ENCODE data around the gene CMIP.

The CMIP gene

GRCh38 chr16:81624403-81624759 lies 179.8 kb downstream of the CMIP start:
- no peak for DNase-seq (ENCODE audit: low spot score)

- no peak for DNase-seq (ENCODE audit: low spot score)
These were observed 180.3 kb downstream of the CMIP start for GRCh38 chr16:81624760-81625543.

- DNase-seq (ENCODE audit: low spot score): no peak
These were observed 181.0 kb downstream of the CMIP start for GRCh38 chr16:81625544-81626153.

- peak; percentile 73 for DNase-seq (ENCODE audit: low spot score)
These were observed 181.6 kb downstream of the CMIP start for GRCh38 chr16:81626181-81626674.

- DNase-seq (ENCODE audit: low spot score): peak; percentile 28
These were observed 182.4 kb downstream of the CMIP start for GRCh38 chr16:81627024-81627423.

GRCh38 chr16:81627729-81628244 lies 183.2 kb downstream of the CMIP start:
- no peak for DNase-seq (ENCODE audit: low spot score)

- no peak for DNase-seq (ENCODE audit: low spot score)
These were observed 184.6 kb downstream of the CMIP start for GRCh38 chr16:81629034-81629802.

DNA sequence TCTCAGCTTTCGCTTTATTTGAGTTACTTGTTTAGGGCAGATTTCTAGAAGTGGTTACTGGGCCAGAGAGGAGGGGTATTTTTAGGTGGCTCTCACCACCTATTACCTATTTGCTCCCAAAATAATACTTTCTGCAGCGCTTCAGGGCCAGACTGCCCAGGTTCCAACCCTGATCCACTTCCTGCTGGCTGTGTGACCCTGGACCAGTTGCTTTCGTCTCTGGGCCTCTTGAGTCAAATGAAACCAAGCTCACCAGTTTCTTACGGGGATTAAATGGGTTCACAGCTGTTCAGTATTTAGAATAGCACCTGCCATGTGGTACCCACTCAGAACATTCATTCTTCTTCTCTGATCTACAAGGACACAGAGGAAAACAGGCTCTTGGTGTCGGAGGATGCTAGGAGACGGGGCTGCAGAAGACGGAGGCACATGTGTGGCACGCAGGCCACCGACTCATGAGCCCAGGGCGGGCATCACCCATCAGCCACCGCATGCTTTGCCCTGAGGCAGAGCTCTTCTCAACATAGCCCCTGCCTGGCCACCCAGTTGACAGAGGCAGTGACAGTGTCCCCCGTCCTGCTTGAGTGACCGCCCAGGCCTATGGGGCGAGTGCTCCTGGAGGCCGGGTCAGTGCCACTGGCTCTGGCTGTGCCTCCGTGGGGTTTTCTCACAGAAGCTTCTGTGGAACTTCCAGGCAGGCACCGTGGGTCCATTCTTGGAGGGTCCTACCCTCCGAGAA lies 185.5 kb downstream of the CMIP start:
- no peak for DNase-seq (ENCODE audit: low spot score)

DNA sequence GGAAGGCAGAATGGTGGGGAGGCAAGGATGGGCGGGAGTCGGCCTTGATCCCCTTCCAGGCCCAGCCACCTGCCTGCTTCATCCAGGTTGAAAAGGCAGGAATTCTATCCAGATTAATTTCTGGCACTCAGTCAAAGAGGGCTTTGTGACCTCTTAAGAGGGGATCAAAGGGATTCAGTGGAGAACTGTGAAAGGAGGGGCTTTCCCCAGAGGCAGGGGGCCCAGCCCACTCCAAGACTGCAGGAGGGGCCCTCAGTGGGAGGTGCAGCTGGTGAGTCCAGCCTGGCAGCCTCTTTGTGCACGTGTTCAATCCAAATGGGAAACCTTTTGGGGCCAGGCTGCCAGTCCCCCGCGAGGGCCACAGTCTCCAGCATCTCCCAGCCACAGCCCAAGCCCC lies 186.0 kb downstream of the CMIP start:
- no peak for DNase-seq (ENCODE audit: low spot score)

- DNase-seq (ENCODE audit: low spot score): peak; percentile 59
These were observed 188.0 kb downstream of the CMIP start for GRCh38 chr16:81632392-81633146.

DNA sequence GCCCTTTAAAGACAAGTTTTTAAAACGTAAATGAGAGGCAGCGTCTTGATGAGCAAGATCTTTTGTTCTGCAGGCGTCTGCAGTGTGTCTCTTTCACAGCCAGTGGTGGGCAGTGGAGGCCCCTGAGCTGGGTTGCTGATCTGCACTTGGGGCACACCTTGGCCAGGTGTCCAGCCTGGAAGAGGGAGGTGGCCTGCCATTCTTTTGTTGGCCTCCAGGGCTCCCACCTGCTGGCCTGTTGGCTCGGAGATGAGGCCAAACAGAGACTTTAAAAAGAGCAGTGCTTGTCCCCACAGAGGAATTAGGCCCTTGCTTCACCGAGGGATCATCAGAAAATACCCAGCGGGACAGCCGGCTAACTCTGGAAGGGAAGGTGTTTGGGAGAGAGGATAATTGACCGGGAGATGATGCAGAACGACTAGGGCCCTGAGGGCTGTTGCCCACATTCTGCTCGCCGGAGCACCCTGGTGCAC lies 188.6 kb downstream of the CMIP start:
- no peak for DNase-seq (ENCODE audit: low spot score)

- no peak for DNase-seq (ENCODE audit: low spot score)
These were observed 189.2 kb downstream of the CMIP start for GRCh38 chr16:81633680-81634379.

DNA sequence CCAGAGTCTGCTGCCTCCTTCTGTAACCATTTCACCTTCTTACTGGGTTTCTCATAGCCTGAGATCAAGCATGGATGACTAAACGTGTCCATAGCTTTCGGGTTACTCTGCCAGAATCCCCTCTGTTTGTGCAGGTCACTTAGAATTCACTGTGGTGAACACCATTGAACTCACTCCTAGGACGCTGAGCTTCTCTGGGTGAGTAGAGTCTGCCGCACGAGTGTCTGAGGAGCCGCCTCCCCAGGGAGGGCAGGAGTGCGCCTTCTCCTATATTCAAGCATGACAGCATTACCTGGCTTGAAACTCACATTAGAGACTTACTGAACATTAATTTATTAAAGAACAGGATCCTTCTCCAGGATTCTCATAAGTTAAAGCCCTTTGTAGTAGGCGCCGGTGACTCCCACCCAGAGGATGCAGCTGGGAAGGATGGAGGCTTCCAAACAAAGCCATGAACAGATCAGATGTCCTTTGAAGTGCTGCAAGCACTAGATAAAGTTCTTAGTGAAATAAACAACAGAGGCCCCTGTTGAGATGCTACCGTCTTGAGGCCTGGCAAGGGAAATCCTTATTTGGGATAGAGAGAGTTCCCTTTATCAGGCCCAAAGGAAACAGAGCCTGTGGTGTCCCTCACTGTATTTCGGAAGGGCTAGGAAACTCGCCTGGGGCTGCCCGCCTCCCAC lies 189.9 kb downstream of the CMIP start:
- DNase-seq (ENCODE audit: low spot score): no peak

DNA sequence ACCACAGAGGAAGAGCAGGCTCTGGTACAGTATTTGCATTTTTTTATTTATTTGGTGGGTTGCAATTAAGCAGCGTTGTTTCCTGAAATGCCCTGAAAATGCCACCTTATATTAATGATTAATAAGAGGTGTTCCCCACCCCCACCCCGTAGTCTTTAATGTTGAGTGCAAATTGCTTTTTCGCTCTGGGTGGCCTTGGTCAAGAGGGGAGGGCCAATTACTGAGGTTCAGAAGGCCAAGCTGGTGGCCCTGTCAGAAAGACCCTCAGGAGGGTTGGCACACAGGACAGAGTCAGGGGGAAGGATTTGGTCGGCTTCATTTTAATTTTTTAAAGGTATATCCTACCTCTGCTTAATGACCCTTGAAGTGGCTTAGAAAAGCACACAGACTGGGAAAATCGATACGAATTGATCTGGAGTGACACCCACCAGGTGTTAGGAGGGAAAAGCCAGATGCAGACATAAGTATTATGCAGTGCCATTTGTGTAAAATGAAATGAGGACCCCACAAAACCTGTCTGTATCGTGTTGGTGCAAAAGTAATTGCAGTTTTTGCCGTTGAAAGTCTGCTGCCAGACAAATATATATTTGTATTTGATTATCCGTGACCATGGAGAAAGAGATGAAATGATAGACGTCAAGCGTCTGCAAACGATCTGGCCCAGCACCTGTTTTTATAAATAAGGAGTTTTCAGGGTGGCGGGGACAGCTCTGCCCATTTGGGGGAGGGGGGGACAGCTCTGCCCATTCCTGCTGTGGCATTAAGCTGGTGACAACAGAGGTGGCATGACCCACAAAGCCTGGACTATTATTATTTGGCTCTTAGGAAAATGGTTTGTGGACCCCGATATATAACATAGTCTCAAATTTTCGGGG lies 190.7 kb downstream of the CMIP start:
- no peak for DNase-seq (ENCODE audit: low spot score)

- DNase-seq (ENCODE audit: low spot score): no peak
These were observed 191.8 kb downstream of the CMIP start for GRCh38 chr16:81636298-81636993.

DNA sequence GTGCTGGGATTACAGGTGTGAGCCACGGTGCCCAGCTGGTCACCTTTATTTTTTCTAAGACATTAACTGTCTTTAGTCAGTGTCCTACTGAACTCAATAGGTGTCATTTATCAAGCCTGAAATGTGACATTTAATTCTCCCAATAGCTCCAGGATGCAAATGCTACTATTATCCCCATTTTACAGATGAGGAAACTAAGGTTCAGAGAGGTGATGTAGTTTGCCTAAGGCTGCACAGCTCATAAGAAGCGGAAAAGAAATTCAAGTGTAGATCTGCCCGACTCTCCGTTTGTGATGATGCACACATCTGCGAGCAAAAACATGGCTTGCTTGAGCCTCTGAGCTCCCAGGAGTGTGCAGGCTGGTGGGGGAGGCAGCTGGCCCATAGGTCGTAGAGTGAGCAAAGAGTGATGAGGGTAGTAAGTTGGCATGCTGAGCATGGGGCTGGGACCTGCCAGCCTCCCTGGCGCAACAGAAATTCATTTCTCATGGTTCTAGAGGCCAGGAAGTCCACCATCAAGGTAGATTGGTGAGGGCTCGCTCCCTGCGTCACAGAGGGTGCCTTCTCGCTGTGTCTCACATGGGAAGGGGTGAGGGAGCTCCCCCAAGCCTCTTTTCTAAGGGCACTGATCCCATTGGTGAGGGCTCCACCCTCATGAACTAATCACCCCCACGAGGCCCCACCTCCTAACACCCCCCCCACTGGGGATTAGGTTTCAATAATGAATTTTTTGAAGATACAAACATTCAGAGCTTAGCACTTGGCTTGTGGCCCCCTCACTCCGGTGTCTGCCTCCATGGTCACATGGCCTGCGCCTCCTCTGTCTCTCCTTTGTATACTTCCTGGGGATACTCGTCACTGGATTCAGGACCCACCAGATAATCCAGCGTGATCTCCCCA lies 193.0 kb downstream of the CMIP start:
- DNase-seq (ENCODE audit: low spot score): no peak

DNA sequence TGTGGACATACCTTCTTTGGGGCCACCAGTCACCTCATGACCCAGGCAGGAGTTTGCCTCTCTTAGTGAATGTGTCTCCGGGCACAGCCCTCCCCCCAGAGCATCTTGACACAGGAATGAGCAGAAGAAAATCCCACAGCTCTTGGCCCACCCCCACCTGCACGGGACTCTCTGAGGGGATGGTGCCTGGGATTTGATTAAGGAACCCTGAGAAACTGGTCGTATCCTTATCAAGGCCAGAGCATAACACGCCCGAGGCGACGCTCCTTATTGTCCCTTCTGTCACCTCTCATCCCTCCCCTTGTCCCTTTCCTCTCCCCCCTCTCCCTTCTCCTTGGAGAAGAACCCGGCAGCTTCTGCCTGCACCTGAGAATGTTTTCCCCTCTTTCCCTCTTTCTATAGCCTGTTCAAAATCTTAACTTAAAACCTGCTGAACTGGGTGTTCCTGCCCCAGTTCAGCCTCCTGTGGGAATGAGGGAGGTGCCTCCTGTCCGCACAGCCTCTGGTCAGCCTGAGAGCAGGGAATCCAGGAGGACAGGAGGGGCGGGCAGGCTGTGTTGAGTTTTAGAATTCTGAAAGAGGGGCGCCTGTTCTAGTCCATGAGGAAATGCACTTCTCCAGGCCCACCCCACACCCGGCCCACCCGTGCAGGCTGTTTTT lies 193.8 kb downstream of the CMIP start:
- DNase-seq (ENCODE audit: low spot score): no peak

Data from RKO (cell line).